Gastrocnemius medialis (tissue), 4 donors: ENCODE measurements around the gene SHQ1. TPM values are rescaled to one million over a fixed set of nuclear protein-coding genes. Genes with fewer than 3 reads are reported as not detected.
"Not testable (repeated sequence)": the region's sequence is repeated elsewhere in the genome, so short reads cannot be mapped to it uniquely, and the experiment has no call there.

Experiments
- ATAC-seq, 2 donors: fragments of 150-250 bp; one replicate each; pipeline ENCODE4 v1.9.1; 2016
- DNase-seq, 2 donors: peaks; one replicate each; pipeline ENCODE4 v3.0.0-alpha.2; 2019
- H3K27ac ChIP-seq, 4 donors: fragments of 200-600 bp; sonication (generic); 1 replicate in 1 of 4; 2 replicates in 3 of 4; pipeline ENCODE4 v1.5.1; 2016 to 2018; ENCODE audit warnings: mild to moderate bottlenecking in 2 of 4, moderate library complexity in 1 of 4
- H3K27me3 ChIP-seq, 3 donors: fragments of 200-600 bp; sonication (generic) in 2 of 3; 1 replicate in 1 of 3; 2 replicates in 2 of 3; pipeline versions ENCODE4 v1.5.1 to v1.6.0; 2016 to 2019; ENCODE audit warnings: mild to moderate bottlenecking in 1 of 3, moderate library complexity in 1 of 3
- H3K36me3 ChIP-seq, 2 donors: fragments of 200-600 bp; sonication (generic) in 1 of 2; one replicate each; pipeline ENCODE4 v1.5.1; 2017 to 2018
- H3K4me1 ChIP-seq, 2 donors: fragments of 200-600 bp; sonication (generic) in 1 of 2; one replicate each; pipeline ENCODE4 v1.5.1; 2016 to 2017; ENCODE audit warnings: mild to moderate bottlenecking in 2 of 2
- H3K4me3 ChIP-seq, 4 donors: fragments of 200-600 bp; sonication (generic) in 3 of 4; 1 replicate in 1 of 4; 2 replicates in 3 of 4; pipeline ENCODE4 v1.5.1; 2016 to 2019; ENCODE audit warnings: mild to moderate bottlenecking in 2 of 4
- H3K9me3 ChIP-seq, 3 donors: fragments of 200-600 bp; sonication (generic) in 2 of 3; 1 replicate in 1 of 3; 2 replicates in 2 of 3; pipeline ENCODE4 v1.5.1; 2016 to 2019
- CTCF ChIP-seq, 5 experiments: fragments of 450-650 bp in 3 of 5; fragments of 200-600 bp in 2 of 5; sonication (generic) in 2 of 5; IDR thresholded peaks in 4 of 5; conservative IDR thresholded peaks in 1 of 5; 1 replicate in 4 of 5; 2 replicates in 1 of 5; pipeline ENCODE4 v1.5.1; 2016 to 2019; ENCODE audit warnings: antibody characterized with exemption in 5 of 5, mild to moderate bottlenecking in 3 of 5, moderate library complexity in 3 of 5
- POLR2A ChIP-seq, 2 donors: fragments of 450-650 bp; IDR thresholded peaks; one replicate each; pipeline ENCODE4 v1.6.1; 2017; ENCODE audit warnings: antibody characterized with exemption in 2 of 2, mild to moderate bottlenecking in 2 of 2, moderate library complexity in 2 of 2
- in situ Hi-C, 4 donors: fragments of 200-750 bp; cut with MboI; loops; one replicate each; pipeline versions ENCODE4 v1.15.0 to v1.8.0; 2017; ENCODE audit warnings: low sequenced_read_pairs in 4 of 4
- intact Hi-C: fragments of 100-400 bp; cut with DNase I; formaldehyde crosslinking; loops from one replicate; pipeline ENCODE4 v1.15.1; 2023; ENCODE audit warnings: low total_unique reads
- total RNA-seq, 4 donors: library from RNA; depleted of rRNA; stranded (reverse); fragments of >200 nt; gene quantifications; one replicate each; pipeline versions ENCODE4 v1.1.0 to v1.2.3, GENCODE V29; 2016

SHQ1 gene
- total RNA-seq, 4 donors from 2014 or later = 9.2 to 15.0 (median 12.6) TPM

- ATAC-seq (peak in 1 of 2 donors; percentile 33), DNase-seq (no peak)
- Histone ChIP-seq H3K27me3 (peaks cover 7 to 19% (median 18%) of the 10 kb centered on the region in 3 donors), H3K36me3 (no peaks in the 10 kb centered on the region), H3K4me1 (no peaks in the 10 kb centered on the region), H3K27ac (no peak overlapping the region), H3K4me3 (peak overlapping the region; percentile 25 to 63 (median 43)), H3K9me3 (no peaks in the 10 kb centered on the region)
- TF ChIP-seq POLR2A (IDR thresholded peaks at IDR 0.05) (no peak), CTCF (IDR thresholded peaks at IDR 0.05 in 4 of 5, conservative IDR thresholded peaks at IDR 0.05 in 1 of 5) (no peak)
- intact Hi-C loops (no loop called here), in situ Hi-C loops (no loop called here)
Measured at GRCh38 chr3:72738752-72739530, 109.3 kb downstream of the SHQ1 start.

GRCh38 chr3:72735072-72735471 lies 113.2 kb downstream of the SHQ1 start:
- in situ Hi-C loops, H3K36me3 ChIP-seq, H3K4me1 ChIP-seq, intact Hi-C loops, ATAC-seq, H3K27ac ChIP-seq, H3K4me3 ChIP-seq, DNase-seq, H3K9me3 ChIP-seq: not testable (repeated sequence)
- peaks cover 7 to 19% (median 18%) of the 10 kb centered on the region in 3 donors for H3K27me3 ChIP-seq

GRCh38 chr3:72733676-72734075 lies 114.6 kb downstream of the SHQ1 start:
- TF ChIP-seq CTCF (IDR thresholded peaks at IDR 0.05 in 4 of 5, conservative IDR thresholded peaks at IDR 0.05 in 1 of 5) = no peak
- no peak for TF ChIP-seq POLR2A (IDR thresholded peaks at IDR 0.05)
- peaks cover 7 to 16% (median 15%) of the 10 kb centered on the region in 3 donors for H3K27me3 ChIP-seq
- H3K4me1 ChIP-seq = no peaks in the 10 kb centered on the region
- peaks cover 0 to 4% (median 0%) of the 10 kb centered on the region in 3 donors for H3K9me3 ChIP-seq
- no peak for ATAC-seq
- H3K27ac ChIP-seq = no peak overlapping the region
- in situ Hi-C loops = no loop called here
- no peak overlapping the region for H3K4me3 ChIP-seq
- DNase-seq = no peak
- no peaks in the 10 kb centered on the region for H3K36me3 ChIP-seq
- intact Hi-C loops = no loop called here

GRCh38 chr3:72732666-72733345 lies 115.4 kb downstream of the SHQ1 start:
- in situ Hi-C loops, H3K4me3 ChIP-seq, H3K27me3 ChIP-seq, H3K9me3 ChIP-seq, ATAC-seq, H3K36me3 ChIP-seq, intact Hi-C loops, H3K4me1 ChIP-seq, DNase-seq, H3K27ac ChIP-seq: not testable (repeated sequence)

- ATAC-seq (no peak), DNase-seq (no peak)
- H3K4me3 ChIP-seq = no peak overlapping the region
- no peaks in the 10 kb centered on the region for H3K27me3 ChIP-seq
- intact Hi-C loops = no loop called here
- in situ Hi-C loops = no loop called here
- peaks cover 0 to 4% (median 0%) of the 10 kb centered on the region in 3 donors for H3K9me3 ChIP-seq
- no peak overlapping the region for H3K27ac ChIP-seq
- no peaks in the 10 kb centered on the region for H3K36me3 ChIP-seq
- no peaks in the 10 kb centered on the region for H3K4me1 ChIP-seq
- TF ChIP-seq CTCF (IDR thresholded peaks at IDR 0.05 in 4 of 5, conservative IDR thresholded peaks at IDR 0.05 in 1 of 5) (no peak), POLR2A (IDR thresholded peaks at IDR 0.05) (no peak)
Measured at GRCh38 chr3:72728958-72729467, 119.2 kb downstream of the SHQ1 start.
